Natural killer cell (primary cell): ENCODE measurements around the gene IMMP1L. TPM values are rescaled to one million over a fixed set of nuclear protein-coding genes. Genes with fewer than 3 reads are reported as not detected.

Experiments used
- ATAC-seq, 3 donors: fragments of 150-1000 bp in 2 of 3; fragments of 200-7000 bp in 1 of 3; cut with Tn5 transposase; 1 replicate in 1 of 3; 2 replicates in 2 of 3; pipeline ENCODE4 v1.10.0; 2021; ENCODE audit warnings: mild to moderate bottlenecking in 2 of 3, moderate library complexity in 2 of 3
- DNase-seq, 2 donors: peaks; one replicate each; pipeline versions ENCODE4 v3.0.0 to v3.0.0-alpha.2; 2013 to 2021; ENCODE audit warnings: mixed read lengths in 1 of 2
- H3K27ac ChIP-seq: one replicate; pipeline ENCODE4 v1.5.1; 2013; ENCODE audit warnings: mild to moderate bottlenecking, low read length
- H3K27me3 ChIP-seq: one replicate; pipeline ENCODE4 v1.6.1; 2013; ENCODE audit warnings: low read length; ENCODE audit not compliant: control insufficient read depth, insufficient read depth
- H3K36me3 ChIP-seq: one replicate; pipeline ENCODE4 v1.6.1; 2013; ENCODE audit warnings: low read length; ENCODE audit not compliant: control insufficient read depth, insufficient read depth
- H3K4me1 ChIP-seq: one replicate; pipeline ENCODE4 v1.6.1; 2013; ENCODE audit warnings: low read length; ENCODE audit not compliant: control insufficient read depth, insufficient read depth
- H3K4me3 ChIP-seq: one replicate; pipeline ENCODE4 v1.5.1; 2013; ENCODE audit warnings: low read length
- H3K9me3 ChIP-seq: one replicate; pipeline ENCODE4 v1.6.1; 2013; ENCODE audit warnings: low read length; ENCODE audit not compliant: control insufficient read depth, insufficient read depth
- H3K27ac Mint-ChIP-seq, 2 donors: one replicate each; pipeline ENCODE4 v1.8.0; 2022; ENCODE audit warnings: mild to moderate bottlenecking in 2 of 2, mixed read lengths in 2 of 2, moderate library complexity in 1 of 2
- H3K27me3 Mint-ChIP-seq, 2 donors: one replicate each; pipeline ENCODE4 v1.8.0; 2022; ENCODE audit warnings: low read depth in 2 of 2, mixed read lengths in 2 of 2
- H3K36me3 Mint-ChIP-seq: one replicate; pipeline ENCODE4 v1.8.0; 2022; ENCODE audit warnings: mixed read lengths
- H3K4me1 Mint-ChIP-seq, 2 donors: one replicate each; pipeline ENCODE4 v1.8.0; 2022; ENCODE audit warnings: mixed read lengths in 2 of 2
- H3K4me3 Mint-ChIP-seq: one replicate; pipeline ENCODE4 v1.8.0; 2022; ENCODE audit warnings: mild to moderate bottlenecking, moderate library complexity, mixed read lengths
- H3K9me3 Mint-ChIP-seq, 2 donors: one replicate each; pipeline ENCODE4 v1.8.0; 2022; ENCODE audit warnings: mixed read lengths in 2 of 2
- CTCF ChIP-seq: fragments of 200-600 bp; IDR thresholded peaks from one replicate; pipeline ENCODE4 v1.8.0; 2022; ENCODE audit warnings: antibody characterized with exemption
- WGBS: methylation state at CpG from one replicate; pipeline ENCODE4 v1.1.7; 2013; ENCODE audit warnings: missing lambda C conversion rate; ENCODE audit not compliant: insufficient coverage; 5-methylcytosine and 5-hydroxymethylcytosine counted together
- intact Hi-C: fragments of 100-400 bp; cut with micrococcal nuclease; formaldehyde crosslinking; loops from one replicate; pipeline ENCODE4 v1.14.2; 2022
- total RNA-seq, 4 donors: library from RNA; stranded (reverse); fragments of 120-200 nt in 1 of 4; gene quantifications; one replicate each; pipeline versions ENCODE4 v1.2.3 to v1.2.4, GENCODE V29; 2013 to 2022

Gene IMMP1L
- total RNA-seq, 3 donors from 2014 or later (not counting 1 experiment from before 2014, with no cell fraction given), result 12.0 to 17.3 (median 15.7) TPM

DNA sequence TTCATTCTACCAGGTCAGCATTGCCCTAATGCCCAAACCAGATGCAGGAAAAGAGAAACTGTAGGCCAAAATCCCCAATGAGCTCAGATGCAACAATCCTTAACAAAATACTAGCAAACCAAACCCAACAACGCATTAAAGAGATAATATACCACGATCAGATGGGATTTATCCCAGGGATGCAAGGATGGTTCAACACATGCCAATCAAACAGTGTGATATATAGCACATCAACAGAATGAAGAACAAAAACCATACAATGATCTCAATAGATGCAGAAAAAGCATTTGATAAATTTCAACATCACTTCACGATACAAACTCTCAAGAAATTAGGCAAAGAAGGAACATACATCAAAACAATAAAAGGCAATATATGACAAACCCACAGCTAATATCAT lies 45.0 kb downstream of the IMMP1L start:
- intact Hi-C loops, result no loop called here
- ATAC-seq, result no peak
- H3K36me3 Mint-ChIP-seq, result no peaks in the 10 kb centered on the region
- no peaks in the 10 kb centered on the region for H3K9me3 ChIP-seq
- TF ChIP-seq CTCF, result no peak
- H3K27me3 ChIP-seq, result no peaks in the 10 kb centered on the region
- H3K9me3 Mint-ChIP-seq, result peaks cover 0 to 3% of the 10 kb centered on the region in 2 donors
- H3K27ac Mint-ChIP-seq, result no peak overlapping the region
- no peaks in the 10 kb centered on the region for H3K27me3 Mint-ChIP-seq
- no peak for DNase-seq
- H3K4me1 ChIP-seq, result no peaks in the 10 kb centered on the region
- no peak overlapping the region for H3K27ac ChIP-seq
- no peaks in the 10 kb centered on the region for H3K4me1 Mint-ChIP-seq
- no peaks in the 10 kb centered on the region for H3K36me3 ChIP-seq
- H3K4me3 Mint-ChIP-seq, result no peak overlapping the region
- H3K4me3 ChIP-seq, result no peak overlapping the region
- WGBS, result 95% methylated on average over 3 of the region's 3 CpGs

DNA sequence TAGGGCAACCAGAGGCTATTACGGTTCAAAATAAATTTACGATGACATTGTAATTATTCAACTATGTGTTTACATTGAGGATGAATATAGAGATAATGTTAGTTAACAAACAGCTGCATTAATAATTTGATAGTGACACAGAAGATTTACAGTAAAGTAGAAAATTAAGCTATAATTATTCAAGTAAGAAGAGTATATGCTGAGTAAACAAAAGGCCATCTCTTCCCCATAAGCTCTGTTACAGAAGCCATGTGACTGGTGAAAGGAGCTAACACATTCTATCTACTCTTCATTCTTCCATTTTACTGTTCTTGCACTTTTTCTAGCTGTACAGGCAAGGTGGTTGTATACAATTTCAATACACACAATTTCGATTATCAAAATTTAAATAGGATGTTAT lies 54.2 kb downstream of the IMMP1L start:
- Histone ChIP-seq H3K9me3 (no peaks in the 10 kb centered on the region), H3K27me3 (no peaks in the 10 kb centered on the region), H3K4me1 (no peaks in the 10 kb centered on the region), H3K36me3 (peaks cover 6% of the 10 kb centered on the region), H3K27ac (no peak overlapping the region), H3K4me3 (no peak overlapping the region)
- WGBS, result no CpG with 5 or more reads among the region's 3 CpGs
- intact Hi-C loops, result no loop called here
- ATAC-seq, result no peak
- Mint-ChIP-seq H3K9me3 (no peaks in the 10 kb centered on the region), H3K4me1 (peaks cover 10 to 17% of the 10 kb centered on the region in 2 donors), H3K4me3 (no peak overlapping the region), H3K27ac (no peak overlapping the region), H3K36me3 (no peaks in the 10 kb centered on the region), H3K27me3 (no peaks in the 10 kb centered on the region)
- no peak for TF ChIP-seq CTCF
- DNase-seq, result no peak

DNA sequence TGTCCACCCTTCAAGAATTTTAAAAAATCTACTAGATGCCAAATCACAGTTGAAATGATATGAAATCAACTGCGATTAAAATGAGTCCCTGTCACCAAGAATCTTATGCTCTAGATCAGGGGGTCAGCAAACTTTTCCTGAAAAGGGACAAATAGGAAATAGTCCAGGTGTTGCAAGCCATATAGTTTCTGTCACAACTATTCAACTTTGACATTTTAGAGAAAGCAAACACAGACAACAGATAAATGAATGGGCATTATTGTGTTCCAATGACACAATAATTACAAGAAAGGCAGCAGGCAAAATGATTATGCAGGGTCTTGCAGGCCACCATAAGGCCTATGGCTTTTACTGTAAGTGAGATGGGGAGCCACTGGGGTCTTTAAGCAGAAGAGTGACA lies 58.6 kb downstream of the IMMP1L start:
- H3K4me3 ChIP-seq, result no peak overlapping the region
- ATAC-seq (no peak), DNase-seq (no peak)
- Mint-ChIP-seq H3K27ac (no peak overlapping the region), H3K9me3 (no peaks in the 10 kb centered on the region), H3K4me3 (no peak overlapping the region), H3K4me1 (peaks cover 17 to 21% of the 10 kb centered on the region in 2 donors), H3K27me3 (no peaks in the 10 kb centered on the region), H3K36me3 (no peaks in the 10 kb centered on the region)
- peaks cover 5% of the 10 kb centered on the region for H3K36me3 ChIP-seq
- no peak for TF ChIP-seq CTCF
- WGBS, result 93% methylated on average over 1 of the region's 1 CpG
- H3K9me3 ChIP-seq, result no peaks in the 10 kb centered on the region
- intact Hi-C loops, result no loop called here
- H3K27me3 ChIP-seq, result no peaks in the 10 kb centered on the region
- H3K27ac ChIP-seq, result no peak overlapping the region
- H3K4me1 ChIP-seq, result no peaks in the 10 kb centered on the region

DNA sequence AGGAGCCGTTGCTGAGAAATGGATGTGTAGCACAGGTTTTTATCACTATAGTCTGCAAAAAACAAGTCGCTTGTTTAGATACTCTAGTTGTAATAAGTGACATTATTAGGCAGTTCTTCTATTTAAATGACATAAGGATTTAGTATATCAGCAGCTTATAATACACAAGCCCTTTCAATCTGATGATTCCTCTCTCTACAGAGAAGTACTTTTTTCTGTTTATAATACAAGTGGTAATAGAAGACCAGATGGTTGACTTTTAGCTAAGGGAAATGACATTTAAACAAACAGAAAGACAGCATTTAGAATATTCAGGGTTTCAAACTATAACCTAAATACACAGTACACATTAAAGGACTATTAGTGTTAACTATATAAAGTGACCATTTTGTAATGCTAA lies 60.4 kb downstream of the IMMP1L start:
- no peak for DNase-seq

More for the DNA sequence above, 60.4 kb downstream of the IMMP1L start:
- Mint-ChIP-seq H3K27ac (no peak overlapping the region), H3K9me3 (no peaks in the 10 kb centered on the region), H3K36me3 (no peaks in the 10 kb centered on the region), H3K4me1 (peaks cover 17 to 21% of the 10 kb centered on the region in 2 donors), H3K4me3 (no peak overlapping the region), H3K27me3 (no peaks in the 10 kb centered on the region)
- no peak for ATAC-seq
- Histone ChIP-seq H3K4me1 (no peaks in the 10 kb centered on the region), H3K27me3 (no peaks in the 10 kb centered on the region), H3K27ac (no peak overlapping the region), H3K4me3 (no peak overlapping the region), H3K9me3 (no peaks in the 10 kb centered on the region), H3K36me3 (peaks cover 5% of the 10 kb centered on the region)
- no peak for TF ChIP-seq CTCF
- 100% methylated on average over 2 of the region's 2 CpGs for WGBS
- intact Hi-C loops, result no loop called here
